ENCODE results near the gene E2F2.

E2F2 gene

GRCh38 chr1:23481904-23482303, 49.1 kb downstream of the E2F2 start:
- no peak for DNase-seq (ENCODE audit: low read depth)

GRCh38 chr1:23481026-23481597, 49.9 kb downstream of the E2F2 start:
- no peak for DNase-seq (ENCODE audit: low read depth)

GRCh38 chr1:23480187-23481025, 50.6 kb downstream of the E2F2 start:
- no peak for DNase-seq (ENCODE audit: low read depth)

GRCh38 chr1:23479666-23479941, 51.4 kb downstream of the E2F2 start:
- no peak for DNase-seq (ENCODE audit: low read depth)

- peak; percentile 56 for DNase-seq (ENCODE audit: low read depth)
Observed at GRCh38 chr1:23478896-23479665, 52.0 kb downstream of the E2F2 start.

- no peak for DNase-seq (ENCODE audit: low read depth)
Observed at GRCh38 chr1:23477359-23478144, 53.5 kb downstream of the E2F2 start.

GRCh38 chr1:23475641-23476040, 55.4 kb downstream of the E2F2 start:
- DNase-seq (ENCODE audit: low read depth): no peak

- DNase-seq (ENCODE audit: low read depth): peak; percentile 86
Observed at GRCh38 chr1:23475134-23475628, 55.9 kb downstream of the E2F2 start.

- DNase-seq (ENCODE audit: low read depth): no peak
Observed at GRCh38 chr1:23473037-23473800, 57.8 kb downstream of the E2F2 start.

GRCh38 chr1:23472351-23473036, 58.5 kb downstream of the E2F2 start:
- no peak for DNase-seq (ENCODE audit: low read depth)

GRCh38 chr1:23471473-23472075, 59.5 kb downstream of the E2F2 start:
- no peak for DNase-seq (ENCODE audit: low read depth)

- no peak for DNase-seq (ENCODE audit: low read depth)
Observed at GRCh38 chr1:23470282-23471070, 60.6 kb downstream of the E2F2 start.

GRCh38 chr1:23469372-23469982, 61.6 kb downstream of the E2F2 start:
- DNase-seq (ENCODE audit: low read depth): no peak

GRCh38 chr1:23466423-23466989, 64.5 kb downstream of the E2F2 start:
- DNase-seq (ENCODE audit: low read depth): no peak

- DNase-seq (ENCODE audit: low read depth): no peak
Observed at GRCh38 chr1:23463286-23463685, 67.7 kb downstream of the E2F2 start.

- DNase-seq (ENCODE audit: low read depth): no peak
Observed at GRCh38 chr1:23462766-23463165, 68.3 kb downstream of the E2F2 start.

GRCh38 chr1:23461050-23461449, 70.0 kb downstream of the E2F2 start:
- DNase-seq (ENCODE audit: low read depth): no peak

GRCh38 chr1:23460519-23460918, 70.5 kb downstream of the E2F2 start:
- DNase-seq (ENCODE audit: low read depth): no peak

- no peak for DNase-seq (ENCODE audit: low read depth)
Observed at GRCh38 chr1:23459338-23459757, 71.7 kb downstream of the E2F2 start.
